ENCODE results near the gene C2CD2.
A peak's percentile ranks its signal among the peaks of the same experiment; 100 is the strongest.

C2CD2 gene

DNA sequence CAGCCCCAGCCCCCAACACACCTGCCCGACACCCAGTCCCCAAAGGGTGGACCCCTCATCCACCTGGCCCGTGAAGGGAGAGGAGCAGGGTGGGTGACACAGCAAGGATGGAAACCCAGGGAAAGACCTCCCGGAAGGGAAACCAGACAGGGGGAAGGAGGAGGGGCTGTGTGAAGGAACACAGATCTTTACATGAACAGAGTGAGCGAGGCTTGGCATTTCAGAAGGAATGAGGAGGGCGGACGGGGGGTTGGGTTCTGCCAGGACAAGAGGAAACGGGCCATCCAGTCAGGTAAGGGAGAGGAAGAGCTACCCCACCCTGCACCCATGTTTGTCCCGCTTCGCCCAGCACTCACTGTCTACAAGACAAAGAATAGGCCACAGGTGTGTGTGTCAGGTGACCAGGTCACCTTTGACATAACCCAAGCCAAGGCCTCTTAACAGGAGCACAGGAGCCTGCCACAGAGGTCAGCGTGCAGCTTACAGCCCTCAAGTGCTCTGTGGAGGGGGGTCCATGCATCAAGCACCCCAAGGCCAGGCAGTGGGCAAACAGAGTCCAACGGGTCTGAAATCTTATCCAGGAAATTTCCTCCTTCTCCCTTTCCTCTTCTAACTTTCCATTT, 56.7 kb downstream of the C2CD2 start:
- H3K4me3 ChIP-seq (ENCODE audit: low read depth, low read length): no peak overlapping the region
- no peak for DNase-seq (ENCODE audit: low read depth)
- TF ChIP-seq, protein P1, sequence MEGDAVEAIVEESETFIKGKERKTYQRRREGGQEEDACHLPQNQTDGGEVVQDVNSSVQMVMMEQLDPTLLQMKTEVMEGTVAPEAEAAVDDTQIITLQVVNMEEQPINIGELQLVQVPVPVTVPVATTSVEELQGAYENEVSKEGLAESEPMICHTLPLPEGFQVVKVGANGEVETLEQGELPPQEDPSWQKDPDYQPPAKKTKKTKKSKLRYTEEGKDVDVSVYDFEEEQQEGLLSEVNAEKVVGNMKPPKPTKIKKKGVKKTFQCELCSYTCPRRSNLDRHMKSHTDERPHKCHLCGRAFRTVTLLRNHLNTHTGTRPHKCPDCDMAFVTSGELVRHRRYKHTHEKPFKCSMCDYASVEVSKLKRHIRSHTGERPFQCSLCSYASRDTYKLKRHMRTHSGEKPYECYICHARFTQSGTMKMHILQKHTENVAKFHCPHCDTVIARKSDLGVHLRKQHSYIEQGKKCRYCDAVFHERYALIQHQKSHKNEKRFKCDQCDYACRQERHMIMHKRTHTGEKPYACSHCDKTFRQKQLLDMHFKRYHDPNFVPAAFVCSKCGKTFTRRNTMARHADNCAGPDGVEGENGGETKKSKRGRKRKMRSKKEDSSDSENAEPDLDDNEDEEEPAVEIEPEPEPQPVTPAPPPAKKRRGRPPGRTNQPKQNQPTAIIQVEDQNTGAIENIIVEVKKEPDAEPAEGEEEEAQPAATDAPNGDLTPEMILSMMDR (conservative IDR thresholded peaks at IDR 0.05; ENCODE audit: low read depth, low read length): no peak

DNA sequence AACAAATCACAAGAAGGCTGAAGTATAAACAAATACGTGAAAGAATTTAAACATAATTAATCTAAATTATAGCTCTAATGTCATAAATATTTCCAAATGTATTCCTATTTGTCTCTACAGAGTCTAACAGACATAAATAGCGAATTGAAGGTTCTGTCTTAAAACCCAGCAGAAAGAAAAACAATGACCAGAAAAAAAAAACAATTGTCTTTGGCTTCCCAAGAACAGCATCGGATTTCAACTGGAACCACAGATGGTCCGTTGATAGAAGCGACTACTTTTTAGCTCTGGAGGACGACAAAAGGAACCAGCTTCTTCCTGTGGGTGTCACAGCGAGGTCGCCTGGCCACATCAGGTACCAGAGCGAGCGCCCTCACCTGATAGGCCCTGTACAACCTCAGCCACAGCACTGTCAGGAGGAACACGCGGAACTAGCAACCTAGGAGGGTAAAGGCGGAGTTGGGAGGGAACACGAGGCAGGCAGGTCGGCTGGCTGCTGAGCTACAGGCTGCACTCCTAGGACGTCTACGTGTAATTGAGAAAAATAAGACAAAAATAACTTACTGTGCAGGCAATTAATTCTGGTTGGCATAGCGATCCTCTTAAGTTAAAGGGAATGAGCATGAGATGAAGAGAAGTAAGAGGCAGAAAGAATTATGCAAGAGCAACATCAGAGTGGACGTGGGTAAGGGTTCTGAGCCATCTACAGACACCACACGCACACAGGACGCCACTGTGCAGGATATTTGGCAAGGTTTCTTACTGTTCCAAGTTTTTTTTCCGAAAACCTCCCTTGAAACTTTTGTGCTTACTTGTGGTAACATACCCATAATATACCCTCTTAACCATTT, 58.0 kb downstream of the C2CD2 start:
- DNase-seq (ENCODE audit: low read depth): peak; percentile 23
- no peak overlapping the region for H3K4me3 ChIP-seq (ENCODE audit: low read depth, low read length)
- TF ChIP-seq, protein P1 (conservative IDR thresholded peaks at IDR 0.05; ENCODE audit: low read depth, low read length): no peak

DNA sequence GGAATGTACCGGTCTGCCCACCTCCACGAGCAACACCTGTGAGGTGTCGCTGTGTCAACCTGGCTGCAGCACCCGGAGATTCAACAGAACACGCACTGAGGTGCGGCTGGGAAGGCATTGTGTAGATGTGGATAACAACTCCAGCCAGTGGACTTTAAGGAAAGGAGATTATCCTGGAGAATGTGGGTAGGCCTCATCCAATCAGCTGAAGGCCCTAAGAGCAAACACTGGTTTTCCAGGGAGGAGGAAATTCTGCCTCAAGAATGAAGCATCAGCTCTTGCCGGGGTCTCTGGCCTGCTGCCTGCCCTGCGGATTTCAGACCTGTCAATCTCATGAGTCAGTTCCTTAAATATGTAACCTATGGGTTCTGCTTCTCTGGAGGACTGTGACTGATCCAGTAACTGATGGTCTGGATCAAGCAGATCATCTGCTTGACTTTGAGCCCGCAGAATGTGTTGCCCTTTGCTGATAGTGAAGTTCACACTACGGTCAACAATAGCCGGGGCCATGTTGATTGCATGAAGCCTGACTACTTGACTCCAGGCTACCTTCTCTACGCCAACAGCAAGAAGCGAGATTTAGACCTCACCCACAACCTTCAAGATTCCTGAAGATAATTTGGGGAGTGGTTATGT, 58.8 kb downstream of the C2CD2 start:
- DNase-seq (ENCODE audit: low read depth): peak; percentile 85
- H3K4me3 ChIP-seq (ENCODE audit: low read depth, low read length): no peak overlapping the region
- TF ChIP-seq, protein P1 (conservative IDR thresholded peaks at IDR 0.05; ENCODE audit: low read depth, low read length): no peak

DNA sequence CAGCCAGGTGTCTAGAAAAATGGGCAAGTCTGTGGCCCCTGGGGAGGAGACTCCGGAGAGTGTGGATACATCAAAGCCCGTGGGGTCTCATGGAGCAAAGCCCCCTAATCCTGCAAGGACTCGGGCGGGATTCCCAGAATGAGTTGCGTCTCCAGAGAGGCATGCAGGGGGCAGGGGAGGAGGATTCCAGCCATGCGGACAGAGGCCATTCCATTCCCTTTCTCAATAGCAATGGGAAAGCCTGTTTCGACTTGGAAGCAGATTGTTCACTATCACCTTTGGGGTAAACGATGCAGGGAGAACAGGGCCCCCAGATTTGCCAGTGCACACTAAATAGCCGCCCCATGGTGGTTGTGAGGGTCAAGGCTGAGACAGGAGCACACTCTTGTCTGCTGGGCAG, 59.3 kb downstream of the C2CD2 start:
- TF ChIP-seq, protein P1 (conservative IDR thresholded peaks at IDR 0.05; ENCODE audit: low read depth, low read length): no peak
- DNase-seq (ENCODE audit: low read depth): no peak
- no peak overlapping the region for H3K4me3 ChIP-seq (ENCODE audit: low read depth, low read length)

DNA sequence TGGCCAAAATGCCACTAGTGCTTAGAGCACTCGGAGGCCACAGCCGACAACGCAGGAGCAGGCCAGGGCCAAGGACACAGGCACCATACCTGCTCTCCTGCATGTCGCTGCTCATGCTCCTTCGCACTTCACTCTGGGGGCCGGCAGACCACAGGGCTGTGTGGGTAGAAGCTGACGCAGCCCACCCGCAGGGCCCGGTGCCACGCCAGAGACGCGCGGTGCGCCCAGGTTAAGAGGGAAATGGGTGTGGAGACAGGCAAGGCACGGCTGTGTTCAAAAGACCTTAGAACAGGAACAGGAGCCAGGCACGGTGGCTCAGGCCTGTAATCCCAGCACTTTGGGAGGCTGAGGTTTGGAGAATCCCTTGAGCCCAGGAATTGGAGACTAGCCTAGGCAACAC, 61.1 kb downstream of the C2CD2 start:
- TF ChIP-seq, protein P1 (conservative IDR thresholded peaks at IDR 0.05; ENCODE audit: low read depth, low read length): no peak
- no peak overlapping the region for H3K4me3 ChIP-seq (ENCODE audit: low read depth, low read length)
- DNase-seq (ENCODE audit: low read depth): no peak

DNA sequence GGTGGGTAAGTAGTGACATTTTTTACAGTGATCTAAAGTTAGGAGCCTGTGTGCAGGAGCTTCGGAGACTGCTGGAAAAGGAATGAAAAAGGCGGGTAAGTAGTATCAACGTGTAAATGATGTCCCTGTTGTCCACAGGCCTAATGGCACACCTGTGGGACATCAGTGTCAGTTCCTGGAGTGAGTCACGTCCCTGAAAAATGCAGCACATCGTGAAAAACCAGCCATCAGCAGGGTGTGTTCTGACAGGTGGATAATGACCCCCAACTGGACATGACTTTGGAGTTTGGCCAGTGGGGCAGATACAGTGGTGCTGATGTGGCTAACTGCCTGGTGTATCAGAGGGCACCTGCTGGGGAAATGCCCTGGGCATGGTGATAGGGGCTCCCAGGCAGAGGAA, 62.7 kb downstream of the C2CD2 start:
- TF ChIP-seq, protein P1 (conservative IDR thresholded peaks at IDR 0.05; ENCODE audit: low read depth, low read length): no peak
- H3K4me3 ChIP-seq (ENCODE audit: low read depth, low read length): no peak overlapping the region
- no peak for DNase-seq (ENCODE audit: low read depth)

All from choroid plexus epithelial cell (primary cell).